Ectodermal cell (in vitro differentiated cells): ENCODE data around the gene KCTD12.

Source experiments
- H3K27ac ChIP-seq: 2 replicates; pipeline ENCODE4 v1.7.0; 2013; ENCODE audit warnings: mild to moderate bottlenecking, low read depth, low read length; ENCODE audit not compliant: insufficient read depth, poor library complexity, severe bottlenecking
- H3K27me3 ChIP-seq: 2 replicates; pipeline ENCODE4 v1.7.0; 2013; ENCODE audit warnings: mild to moderate bottlenecking, low read length; ENCODE audit not compliant: insufficient read depth, control insufficient read depth, poor library complexity, severe bottlenecking
- H3K36me3 ChIP-seq: one replicate; pipeline ENCODE4 v1.7.0; 2013; ENCODE audit warnings: low read length; ENCODE audit not compliant: control insufficient read depth, insufficient read depth
- H3K4me1 ChIP-seq: one replicate; pipeline ENCODE4 v1.7.0; 2013; ENCODE audit warnings: low read length; ENCODE audit not compliant: control insufficient read depth, insufficient read depth
- H3K4me3 ChIP-seq: 2 replicates; pipeline ENCODE4 v1.7.0; 2013; ENCODE audit warnings: low read depth, low read length, control low read depth; ENCODE audit not compliant: insufficient read depth
- H3K9me3 ChIP-seq: 2 replicates; pipeline ENCODE4 v1.7.0; 2013; ENCODE audit warnings: mild to moderate bottlenecking, low read length, moderate library complexity; ENCODE audit not compliant: control insufficient read depth
- WGBS, 2 experiments: methylation state at CpG; one replicate each; pipeline ENCODE4 v1.1.7; 2013; ENCODE audit warnings: missing lambda C conversion rate in 2 of 2; 5-methylcytosine and 5-hydroxymethylcytosine counted together

Gene KCTD12

DNA sequence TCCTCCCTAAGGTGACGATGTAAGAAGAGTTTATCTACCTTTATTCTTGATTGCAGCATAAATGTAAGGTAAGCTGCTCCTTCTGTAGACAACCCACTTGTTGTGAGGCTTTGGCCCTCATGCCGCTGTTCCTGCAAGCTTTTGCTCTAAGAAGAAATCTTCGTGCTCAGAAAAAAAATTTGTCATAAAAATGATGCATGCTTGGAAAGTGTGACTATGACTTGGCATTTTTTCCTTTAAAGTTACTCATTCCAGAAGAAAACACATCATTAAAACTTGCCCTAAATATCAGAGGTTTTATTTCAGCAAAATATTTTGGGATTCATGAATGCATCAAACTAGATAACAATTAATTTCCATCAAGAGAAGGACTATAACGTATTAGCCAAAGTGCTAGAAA, 39.8 kb downstream of the KCTD12 start:
- Histone ChIP-seq H3K27ac (no peak overlapping the region), H3K27me3 (no peaks in the 10 kb centered on the region), H3K36me3 (no peaks in the 10 kb centered on the region), H3K9me3 (no peaks in the 10 kb centered on the region), H3K4me1 (no peaks in the 10 kb centered on the region), H3K4me3 (no peak overlapping the region)
- 91 to 94% methylated on average over 2 to 4 of the region's 4 CpGs for WGBS, 2 experiments

DNA sequence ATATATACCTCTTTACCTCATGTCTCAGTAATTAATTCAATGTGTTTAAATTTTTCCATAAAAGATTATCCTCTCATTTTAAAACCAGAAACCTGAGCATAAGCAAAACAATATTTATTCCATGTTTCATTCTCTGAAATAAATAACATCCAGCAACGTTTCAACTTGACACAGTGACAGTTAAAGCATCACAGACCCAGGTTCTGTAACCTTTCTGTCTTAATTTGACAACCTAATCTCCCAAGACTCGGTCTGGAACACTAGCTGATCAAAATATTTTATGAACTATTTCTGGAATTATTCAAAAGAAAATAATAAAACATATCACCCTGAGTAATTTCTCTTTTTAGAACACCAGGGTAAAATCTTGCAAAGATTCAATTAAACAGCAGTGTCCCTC, 40.3 kb downstream of the KCTD12 start:
- H3K4me3 ChIP-seq = no peak overlapping the region
- H3K4me1 ChIP-seq = no peaks in the 10 kb centered on the region
- no peaks in the 10 kb centered on the region for H3K27me3 ChIP-seq
- 68 to 82% methylated on average over 1 to 2 of the region's 2 CpGs for WGBS, 2 experiments
- no peaks in the 10 kb centered on the region for H3K9me3 ChIP-seq
- no peaks in the 10 kb centered on the region for H3K36me3 ChIP-seq
- H3K27ac ChIP-seq = no peak overlapping the region

DNA sequence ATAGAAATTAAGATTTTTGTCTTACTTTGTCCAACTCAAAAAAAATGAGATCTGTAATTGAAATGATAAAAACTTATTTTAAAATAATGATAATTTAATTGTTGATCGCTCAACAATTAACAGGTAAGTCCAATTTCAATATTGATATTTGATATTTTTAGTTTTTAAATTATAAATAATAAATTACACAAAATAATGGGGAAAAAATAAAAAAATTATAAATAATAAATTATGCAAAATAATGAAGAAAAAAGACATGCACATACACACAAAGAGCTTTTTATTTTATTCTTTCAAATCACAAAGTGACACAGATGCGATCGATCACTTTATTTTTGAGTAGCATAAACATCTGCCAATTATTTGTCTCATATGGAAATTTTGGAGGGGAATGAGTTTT, 40.8 kb downstream of the KCTD12 start:
- 100% methylated on average over 2 of the region's 3 CpGs for WGBS, 2 experiments
- no peaks in the 10 kb centered on the region for H3K27me3 ChIP-seq
- no peak overlapping the region for H3K4me3 ChIP-seq
- H3K27ac ChIP-seq = no peak overlapping the region
- H3K9me3 ChIP-seq = no peaks in the 10 kb centered on the region
- no peaks in the 10 kb centered on the region for H3K4me1 ChIP-seq
- no peaks in the 10 kb centered on the region for H3K36me3 ChIP-seq

GRCh38 chr13:76837801-76838200, 48.4 kb downstream of the KCTD12 start:
- Histone ChIP-seq H3K4me3 (no peak overlapping the region), H3K4me1 (no peaks in the 10 kb centered on the region), H3K36me3 (no peaks in the 10 kb centered on the region), H3K27ac (no peak overlapping the region), H3K9me3 (no peaks in the 10 kb centered on the region), H3K27me3 (no peaks in the 10 kb centered on the region)
- 89% methylated on average over 1 of the region's 1 CpG; no CpG with 5 or more reads in 1 of the 2 experiments for WGBS, 2 experiments

DNA sequence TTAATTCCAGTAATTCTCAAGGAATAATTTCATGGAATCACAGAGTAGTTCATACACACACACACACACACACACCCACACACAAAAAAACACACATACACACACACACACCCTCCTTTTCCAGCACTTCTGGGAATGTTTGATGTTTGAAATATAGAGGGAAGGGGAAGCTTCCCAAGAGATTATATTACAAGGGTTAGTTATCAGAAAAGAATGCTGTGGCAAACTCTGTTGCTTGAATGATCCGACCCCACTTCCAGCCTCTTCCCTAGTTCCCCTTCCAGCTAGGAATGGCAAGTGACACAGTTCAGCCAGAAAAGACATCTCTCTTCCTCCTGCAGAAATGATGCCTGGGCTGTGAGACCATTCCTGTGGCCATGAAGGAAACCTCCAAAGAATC, 49.9 kb downstream of the KCTD12 start:
- no peaks in the 10 kb centered on the region for H3K9me3 ChIP-seq

GRCh38 chr13:76833441-76833954, 52.7 kb downstream of the KCTD12 start:
- H3K9me3 ChIP-seq = no peaks in the 10 kb centered on the region
- 94 to 95% methylated on average over 8 of the region's 8 CpGs for WGBS, 2 experiments
- no peak overlapping the region for H3K27ac ChIP-seq

More for the DNA sequence above, 49.9 kb downstream of the KCTD12 start:
- H3K27me3 ChIP-seq = no peaks in the 10 kb centered on the region
- no peak overlapping the region for H3K27ac ChIP-seq
- no peaks in the 10 kb centered on the region for H3K36me3 ChIP-seq
- no peak overlapping the region for H3K4me3 ChIP-seq
- 88 to 96% methylated on average over 1 of the region's 1 CpG for WGBS, 2 experiments
- H3K4me1 ChIP-seq = no peaks in the 10 kb centered on the region

GRCh38 chr13:76832258-76832988, 53.8 kb downstream of the KCTD12 start:
- no peaks in the 10 kb centered on the region for H3K4me1 ChIP-seq
- H3K27ac ChIP-seq = no peak overlapping the region
- no peaks in the 10 kb centered on the region for H3K36me3 ChIP-seq
- no peaks in the 10 kb centered on the region for H3K9me3 ChIP-seq
- no peak overlapping the region for H3K4me3 ChIP-seq
- no peaks in the 10 kb centered on the region for H3K27me3 ChIP-seq
- WGBS, 2 experiments = 82 to 87% methylated on average over 7 of the region's 7 CpGs

More at GRCh38 chr13:76833441-76833954, 52.7 kb downstream of the KCTD12 start:
- H3K4me3 ChIP-seq = no peak overlapping the region
- no peaks in the 10 kb centered on the region for H3K36me3 ChIP-seq
- H3K27me3 ChIP-seq = no peaks in the 10 kb centered on the region
- no peaks in the 10 kb centered on the region for H3K4me1 ChIP-seq

GRCh38 chr13:76830805-76831204, 55.4 kb downstream of the KCTD12 start:
- Histone ChIP-seq H3K4me3 (no peak overlapping the region), H3K9me3 (no peaks in the 10 kb centered on the region), H3K27ac (no peak overlapping the region), H3K36me3 (no peaks in the 10 kb centered on the region), H3K27me3 (no peaks in the 10 kb centered on the region), H3K4me1 (no peaks in the 10 kb centered on the region)
- 94 to 95% methylated on average over 10 of the region's 10 CpGs for WGBS, 2 experiments
